Right atrium auricular region (tissue), 2 donors: ENCODE measurements around the gene TEX52. TPM values are rescaled to one million over a fixed set of nuclear protein-coding genes. Genes with fewer than 3 reads are reported as not detected.

ENCODE experiments used
- DNase-seq: peaks from one replicate; pipeline ENCODE4 v3.0.0-alpha.2; 2019; ENCODE audit warnings: low spot score
- H3K27ac ChIP-seq, 2 donors: fragments of 200-600 bp; sonication (generic); 1 replicate in 1 of 2; 2 replicates in 1 of 2; pipeline ENCODE4 v1.5.1; 2016 to 2019
- H3K27me3 ChIP-seq, 2 donors: fragments of 200-600 bp; sonication (generic); one replicate each; pipeline versions ENCODE4 v1.5.1 to v1.6.0; 2017 to 2019
- H3K36me3 ChIP-seq: fragments of 200-600 bp; sonication (generic); one replicate; pipeline ENCODE4 v1.5.1; 2016
- H3K4me1 ChIP-seq, 2 donors: fragments of 200-600 bp; sonication (generic); one replicate each; pipeline versions ENCODE4 v1.5.1 to v1.6.0; 2017 to 2019
- H3K4me3 ChIP-seq, 2 donors: fragments of 200-600 bp; sonication (generic); 1 replicate in 1 of 2; 2 replicates in 1 of 2; pipeline ENCODE4 v1.5.1; 2017 to 2019; ENCODE audit warnings: mild to moderate bottlenecking in 1 of 2, moderate library complexity in 1 of 2
- H3K9me3 ChIP-seq, 2 donors: fragments of 200-600 bp; sonication (generic); one replicate each; pipeline ENCODE4 v1.5.1; 2019
- CTCF ChIP-seq, 2 donors: fragments of 200-600 bp; sonication (generic); IDR thresholded peaks; one replicate each; pipeline ENCODE4 v1.5.1; 2019; ENCODE audit warnings: antibody characterized with exemption in 2 of 2
- total RNA-seq, 2 donors: library from RNA; depleted of rRNA; stranded (reverse); fragments of >200 nt; gene quantifications; one replicate each; pipeline ENCODE4 v1.1.0, GENCODE V29; 2016

Gene TEX52
- total RNA-seq, 2 donors from 2014 or later = not detected

- DNase-seq = no peak
- no peak for TF ChIP-seq CTCF (IDR thresholded peaks at IDR 0.05)
- no peak overlapping the region for H3K27ac ChIP-seq
- no peaks in the 10 kb centered on the region for H3K9me3 ChIP-seq
- peak overlapping the region in 1 of 2 donors; percentile 37 for H3K4me3 ChIP-seq
- H3K27me3 ChIP-seq = no peaks in the 10 kb centered on the region
- H3K4me1 ChIP-seq = peaks cover 0 to 23% of the 10 kb centered on the region in 2 donors
- peaks cover 9% of the 10 kb centered on the region for H3K36me3 ChIP-seq
Observed at GRCh38 chr12:2833810-2834209, 23.0 kb downstream of the TEX52 start.

GRCh38 chr12:2833327-2833726, 23.5 kb downstream of the TEX52 start:
- no peak for DNase-seq
- no peak overlapping the region for H3K27ac ChIP-seq
- H3K4me1 ChIP-seq = peaks cover 0 to 23% of the 10 kb centered on the region in 2 donors
- TF ChIP-seq CTCF (IDR thresholded peaks at IDR 0.05) = no peak
- H3K4me3 ChIP-seq = no peak overlapping the region
- H3K27me3 ChIP-seq = no peaks in the 10 kb centered on the region
- no peaks in the 10 kb centered on the region for H3K9me3 ChIP-seq
- H3K36me3 ChIP-seq = peaks cover 14% of the 10 kb centered on the region

- TF ChIP-seq CTCF (IDR thresholded peaks at IDR 0.05) = no peak
- H3K4me3 ChIP-seq = no peak overlapping the region
- peaks cover 20% of the 10 kb centered on the region for H3K36me3 ChIP-seq
- H3K4me1 ChIP-seq = peaks cover 0 to 23% of the 10 kb centered on the region in 2 donors
- H3K9me3 ChIP-seq = no peaks in the 10 kb centered on the region
- DNase-seq = no peak
- H3K27me3 ChIP-seq = no peaks in the 10 kb centered on the region
- H3K27ac ChIP-seq = no peak overlapping the region
Observed at GRCh38 chr12:2832550-2833127, 24.2 kb downstream of the TEX52 start.

GRCh38 chr12:2829275-2829674, 27.6 kb downstream of the TEX52 start:
- no peak overlapping the region for H3K4me3 ChIP-seq
- no peak overlapping the region for H3K27ac ChIP-seq
- H3K27me3 ChIP-seq = no peaks in the 10 kb centered on the region
- peaks cover 53% of the 10 kb centered on the region for H3K36me3 ChIP-seq
- peaks cover 0 to 6% of the 10 kb centered on the region in 2 donors for H3K4me1 ChIP-seq
- no peaks in the 10 kb centered on the region for H3K9me3 ChIP-seq
- no peak for TF ChIP-seq CTCF (IDR thresholded peaks at IDR 0.05)
- DNase-seq = no peak

GRCh38 chr12:2826721-2827515, 29.9 kb downstream of the TEX52 start:
- Histone ChIP-seq H3K27ac (no peak overlapping the region), H3K9me3 (no peaks in the 10 kb centered on the region), H3K4me1 (no peaks in the 10 kb centered on the region), H3K27me3 (no peaks in the 10 kb centered on the region), H3K4me3 (no peak overlapping the region), H3K36me3 (peaks cover 75% of the 10 kb centered on the region)
- TF ChIP-seq CTCF (IDR thresholded peaks at IDR 0.05) = no peak
- DNase-seq = no peak
